K562 (cell line): ENCODE data around the gene SBF1.

ENCODE experiments used
- CHD2 ChIP-seq: IDR thresholded peaks from 2 replicates; pipeline ENCODE4 v1.6.1; 2011; ENCODE audit warnings: low read depth, low read length
- KLF10 ChIP-seq: fragments of 250-450 bp; sonication (Bioruptor Pico); IDR thresholded peaks from 2 replicates; pipeline ENCODE4 v1.6.1; 2021; ENCODE audit warnings: matching md5 sums
- MTA1 ChIP-seq: fragments of 450-650 bp; IDR thresholded peaks from 2 replicates; pipeline ENCODE4 v1.6.1; 2017; ENCODE audit warnings: borderline replicate concordance

GRCh38 chr22:50467773-50468440, 6.9 kb downstream of the SBF1 start:
- TF ChIP-seq CHD2 (no peak), KLF10 (CRISPR knock-in tag) (no peak), MTA1 (no peak)
